HEK293T (cell line): ENCODE measurements around the gene ALDH6A1.

Experiments
- ARNT ChIP-seq: fragments of 450-650 bp; IDR thresholded peaks from 2 replicates; pipeline ENCODE4 v1.6.1; 2017; ENCODE audit warnings: mild to moderate bottlenecking
- BHLHE40 ChIP-seq: fragments of 450-650 bp; IDR thresholded peaks from 2 replicates; pipeline ENCODE4 v1.6.1; 2016; ENCODE audit warnings: mild to moderate bottlenecking, moderate library complexity, borderline replicate concordance
- ELF4 ChIP-seq: fragments of 450-650 bp; IDR thresholded peaks from 2 replicates; pipeline ENCODE4 v1.6.1; 2017; ENCODE audit warnings: antibody characterized with exemption
- FOXA1 ChIP-seq: fragments of 450-650 bp; IDR thresholded peaks from 2 replicates; pipeline ENCODE4 v1.6.1; 2016; ENCODE audit warnings: mild to moderate bottlenecking
- FOXK2 ChIP-seq: fragments of 450-650 bp; IDR thresholded peaks from 2 replicates; pipeline ENCODE4 v1.6.1; 2016; ENCODE audit warnings: mild to moderate bottlenecking
- L3MBTL2 ChIP-seq: fragments of 450-650 bp; conservative IDR thresholded peaks from 2 replicates; pipeline ENCODE4 v1.6.1; 2016; ENCODE audit warnings: mild to moderate bottlenecking
- LEF1 ChIP-seq: fragments of 450-650 bp; IDR thresholded peaks from 2 replicates; pipeline ENCODE4 v1.6.1; 2017; ENCODE audit warnings: mild to moderate bottlenecking, borderline replicate concordance
- SP1 ChIP-seq: fragments of 450-650 bp; IDR thresholded peaks from 2 replicates; pipeline ENCODE4 v1.6.1; 2017
- SUZ12 ChIP-seq: fragments of 450-650 bp; IDR thresholded peaks from 2 replicates; pipeline ENCODE4 v1.6.1; 2016; ENCODE audit warnings: mild to moderate bottlenecking
- ZNF384 ChIP-seq: fragments of 450-650 bp; IDR thresholded peaks from 2 replicates; pipeline ENCODE4 v1.6.1; 2016

GRCh38 chr14:74109369-74109768 lies 25.1 kb upstream of the ALDH6A1 start:
- TF ChIP-seq SP1, result no peak
- no peak for TF ChIP-seq BHLHE40
- no peak for TF ChIP-seq FOXK2
- no peak for TF ChIP-seq ARNT
- TF ChIP-seq ELF4, result no peak
- no peak for TF ChIP-seq SUZ12
- TF ChIP-seq ZNF384, result no peak
- no peak for TF ChIP-seq FOXA1
- no peak for TF ChIP-seq L3MBTL2
- no peak for TF ChIP-seq LEF1
